Fibroblast of the aortic adventitia (primary cell): ENCODE results near the gene RUNX1. TPM values are rescaled to one million over a fixed set of nuclear protein-coding genes. Genes with fewer than 3 reads are reported as not detected.
A peak's percentile ranks its signal among the peaks of the same experiment; 100 is the strongest.

Experiments used
- DNase-seq: peaks from one replicate; pipeline ENCODE4 v3.0.0-alpha.2; 2010; ENCODE audit warnings: low read depth
- H3K4me3 ChIP-seq: 2 replicates; pipeline ENCODE4 v1.5.1; 2011; ENCODE audit warnings: low read depth, mild to moderate bottlenecking, control low read depth, low read length, moderate library complexity
- CTCF ChIP-seq: IDR thresholded peaks from 2 replicates; pipeline ENCODE4 v1.5.1; 2011; ENCODE audit warnings: mild to moderate bottlenecking, low read length, control low read depth, inconsistent platforms; ENCODE audit not compliant: insufficient read depth
- total RNA-seq: library from RNA; depleted of rRNA; stranded (reverse); fragments of >200 nt; gene quantifications from 2 replicates; pipeline ENCODE4 v1.2.3, GENCODE V29; 2012; ENCODE audit warnings: low replicate concordance

RUNX1 gene
- total RNA-seq, 1 donor: 28.0 TPM

- H3K4me3 ChIP-seq: no peak overlapping the region
- no peak for DNase-seq
- no peak for TF ChIP-seq CTCF
Observed at GRCh38 chr21:34992180-34992579, 56.9 kb downstream of the RUNX1 start.

GRCh38 chr21:34991366-34991957 lies 57.6 kb downstream of the RUNX1 start:
- TF ChIP-seq CTCF: no peak
- no peak for DNase-seq
- H3K4me3 ChIP-seq: no peak overlapping the region

GRCh38 chr21:34990842-34991241 lies 58.3 kb downstream of the RUNX1 start:
- TF ChIP-seq CTCF: no peak
- no peak for DNase-seq
- H3K4me3 ChIP-seq: no peak overlapping the region

GRCh38 chr21:34989337-34990151 lies 59.6 kb downstream of the RUNX1 start:
- no peak overlapping the region for H3K4me3 ChIP-seq
- no peak for TF ChIP-seq CTCF
- DNase-seq: peak; percentile 56

GRCh38 chr21:34988625-34989024 lies 60.5 kb downstream of the RUNX1 start:
- no peak for DNase-seq
- TF ChIP-seq CTCF: no peak
- no peak overlapping the region for H3K4me3 ChIP-seq

GRCh38 chr21:34988139-34988538 lies 61.0 kb downstream of the RUNX1 start:
- TF ChIP-seq CTCF: no peak
- no peak overlapping the region for H3K4me3 ChIP-seq
- DNase-seq: no peak
